Measurements from ENCODE around the gene EXO1.

EXO1 gene

GRCh38 chr1:241932845-241933244 is 84.8 kb downstream of the EXO1 start:
- TF ChIP-seq ZFX (IDR thresholded peaks at IDR 0.05; ENCODE audit: borderline replicate concordance) (no peak), CTCF (IDR thresholded peaks at IDR 0.05) (no peak)
- no peak overlapping the region for H3K27ac ChIP-seq

- no peak overlapping the region for H3K27ac ChIP-seq
- no peak for TF ChIP-seq ZFX (IDR thresholded peaks at IDR 0.05; ENCODE audit: borderline replicate concordance)
- no peak for TF ChIP-seq CTCF (IDR thresholded peaks at IDR 0.05)
Observed at GRCh38 chr1:241934201-241934848, 86.3 kb downstream of the EXO1 start.

- no peak for TF ChIP-seq CTCF (IDR thresholded peaks at IDR 0.05)
- no peak overlapping the region for H3K27ac ChIP-seq
Observed at GRCh38 chr1:241934866-241935265, 86.9 kb downstream of the EXO1 start.

Measured in 22Rv1 (cell line).